ENCODE results near the gene POMZP3. TPM values are rescaled to one million over a fixed set of nuclear protein-coding genes. Genes with fewer than 3 reads are reported as not detected.
"Not testable (repeated sequence)": the region's sequence is repeated elsewhere in the genome, so short reads cannot be mapped to it uniquely, and the experiment has no call there.

The POMZP3 gene
- total RNA-seq = 23.7 TPM

DNA sequence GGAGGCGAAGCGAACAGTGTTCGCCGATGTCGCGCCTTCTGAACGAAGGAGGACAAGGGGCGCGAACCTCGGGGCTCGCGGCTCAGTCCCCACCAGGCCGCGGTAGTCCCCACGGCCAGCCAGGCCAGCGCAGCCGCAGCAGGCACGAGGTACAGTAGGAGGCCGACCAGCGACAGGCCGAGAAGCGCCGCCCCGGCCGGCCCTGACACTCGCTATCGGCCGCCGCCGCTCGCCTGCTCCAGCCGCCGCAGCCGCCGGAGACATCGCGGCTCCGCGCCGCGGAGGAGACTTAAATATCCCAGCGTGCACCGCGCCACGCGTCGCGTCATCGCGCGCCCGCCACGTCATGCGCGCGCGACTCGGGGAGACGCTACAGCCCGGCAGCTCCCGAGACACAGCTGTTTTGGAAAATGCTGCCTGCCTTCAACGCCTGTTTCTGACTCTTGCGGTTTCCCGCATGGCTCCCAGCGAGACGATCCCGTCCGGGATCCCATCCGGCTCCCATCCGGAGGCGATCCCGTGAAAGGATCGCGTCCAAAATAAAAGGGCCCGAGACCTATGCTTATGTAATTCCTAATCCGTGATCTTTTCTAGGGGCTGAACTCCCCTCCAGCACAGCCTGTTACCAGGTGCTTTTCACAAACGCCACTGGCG lies at the start of gene POMZP3:
Gene POMZP3, minus strand, starts transcription at position 291 of the 654 bp plus-strand sequence. CDS start 1,215 bp downstream, outside the sequence.
- DNase-seq (ENCODE audit: low spot score) = not testable (repeated sequence)

DNA sequence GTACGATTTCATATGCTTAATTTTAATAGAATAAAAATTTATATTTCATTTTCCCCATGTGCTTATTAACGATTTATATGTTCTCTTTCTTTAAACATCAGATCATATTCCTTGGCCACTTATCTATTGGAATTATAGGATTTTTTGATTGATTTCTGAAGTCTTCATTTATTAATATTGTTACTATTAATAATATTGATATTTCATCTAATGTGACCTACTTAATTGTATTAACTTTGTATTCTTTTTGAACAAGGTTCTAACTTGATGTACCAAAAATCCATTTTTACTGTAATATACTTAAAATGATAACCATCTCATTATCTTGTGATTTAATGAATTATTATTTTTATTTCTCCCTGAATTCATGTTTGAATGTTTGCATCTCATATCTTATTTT lies 48.7 kb upstream of the POMZP3 start:
- not testable (repeated sequence) for DNase-seq (ENCODE audit: low spot score)

DNA sequence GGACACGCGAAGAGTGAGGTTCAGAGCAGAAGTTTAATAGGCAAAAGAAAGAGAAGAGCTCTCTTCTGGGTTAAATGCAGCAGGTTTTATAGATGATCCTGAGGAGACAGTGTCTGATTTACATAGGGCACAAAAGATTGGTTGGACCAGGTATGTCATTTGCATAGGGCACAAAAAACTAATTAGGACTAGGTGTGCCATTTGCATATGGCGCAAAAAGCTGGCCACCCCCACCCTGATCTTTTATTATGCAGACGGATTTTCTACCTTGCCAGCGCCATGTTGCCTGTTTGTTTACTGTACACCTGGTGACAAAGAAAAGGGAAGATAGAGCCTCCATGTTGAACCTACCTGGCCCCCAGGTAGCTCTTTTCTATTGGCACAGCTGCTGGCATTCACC lies 46.3 kb upstream of the POMZP3 start:
- DNase-seq (ENCODE audit: low spot score) = not testable (repeated sequence)

DNA sequence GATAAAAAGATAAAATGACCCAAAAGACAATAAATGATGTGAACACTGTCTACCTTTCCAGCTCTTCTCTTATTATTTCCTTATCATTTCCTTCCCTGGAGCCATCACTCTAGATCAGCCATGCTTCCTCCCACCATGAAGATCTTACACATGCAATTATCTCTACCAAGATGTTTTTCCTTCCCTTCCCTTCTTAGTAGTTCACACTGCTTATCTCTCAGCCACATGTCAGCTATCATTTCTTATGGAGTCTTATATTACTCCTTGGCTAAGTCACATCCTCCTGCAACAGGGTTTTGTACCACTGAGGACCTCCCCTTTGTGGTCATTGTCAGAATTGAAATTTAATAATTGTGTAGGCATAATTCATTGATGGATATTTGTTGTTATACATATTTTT lies 32.1 kb upstream of the POMZP3 start:
- DNase-seq (ENCODE audit: low spot score) = not testable (repeated sequence)

DNA sequence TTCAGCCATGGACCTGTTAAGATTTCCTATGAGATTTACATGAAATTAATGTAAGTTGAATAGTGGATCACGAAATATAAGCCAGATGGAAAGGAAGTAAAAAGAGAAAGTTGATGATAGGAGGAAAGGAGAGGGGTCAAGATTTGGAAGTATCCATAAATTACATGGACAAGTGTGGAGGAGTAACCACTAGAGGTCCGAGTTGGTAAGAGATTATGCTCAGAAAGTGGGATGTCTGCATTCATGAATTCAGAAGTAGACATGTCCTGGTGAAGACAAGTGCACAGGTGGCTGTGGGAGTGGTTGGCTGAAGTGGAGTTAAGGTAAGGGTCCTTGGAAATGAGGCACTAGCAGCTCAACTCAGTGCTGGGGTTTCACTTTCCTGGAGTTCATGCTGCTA lies 29.3 kb upstream of the POMZP3 start:
- DNase-seq (ENCODE audit: low spot score) = not testable (repeated sequence)

DNA sequence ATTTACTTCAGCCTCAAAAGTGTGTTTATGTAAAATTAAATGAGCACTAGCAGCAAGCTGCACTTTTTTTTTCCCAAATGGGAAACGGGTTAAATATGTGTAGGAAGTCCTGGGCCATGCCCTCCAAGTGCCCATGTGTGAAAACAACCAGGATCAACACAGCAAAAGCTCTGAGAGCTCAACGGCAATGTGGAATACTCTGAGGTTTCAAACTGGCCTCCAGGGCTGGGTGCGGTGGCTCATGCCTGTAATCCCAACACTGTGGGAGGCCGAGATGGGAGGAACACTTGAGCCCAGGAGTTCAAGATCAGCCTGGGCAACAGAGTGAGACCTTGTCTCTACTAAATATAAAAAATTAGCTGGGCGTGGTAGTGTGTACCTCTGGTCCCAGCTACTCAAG lies 15.5 kb upstream of the POMZP3 start:
- DNase-seq (ENCODE audit: low spot score) = not testable (repeated sequence)

DNA sequence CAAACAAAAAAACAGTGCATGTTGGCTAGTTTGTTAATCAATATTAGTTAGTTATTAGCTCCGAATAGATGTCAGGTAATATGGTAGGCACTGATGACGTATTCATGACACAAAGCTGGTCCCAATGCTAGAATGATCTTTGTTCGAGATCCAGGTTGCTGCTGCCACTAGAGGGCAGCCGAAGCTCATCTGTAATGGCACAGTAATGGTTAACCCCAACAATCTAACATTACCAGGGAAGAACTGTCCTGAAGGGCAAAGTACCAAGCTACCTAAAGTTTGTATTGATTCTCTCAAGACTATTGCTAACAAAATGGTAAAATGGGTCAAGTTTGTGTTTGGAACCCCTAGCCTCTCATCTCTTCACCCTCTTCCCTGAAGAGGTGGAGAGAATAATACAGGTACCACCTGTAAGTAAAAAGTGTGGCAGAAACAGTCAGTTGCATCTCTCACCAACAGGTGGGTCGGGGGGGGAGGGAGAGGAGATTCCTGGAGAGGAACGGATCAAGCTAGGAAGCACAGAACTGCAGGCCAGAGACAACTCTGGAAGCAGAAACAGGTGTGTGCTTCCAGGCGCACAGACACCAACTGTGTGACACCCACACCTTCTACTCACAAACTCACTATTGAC lies 10.1 kb upstream of the POMZP3 start:
- DNase-seq (ENCODE audit: low spot score) = not testable (repeated sequence)

DNA sequence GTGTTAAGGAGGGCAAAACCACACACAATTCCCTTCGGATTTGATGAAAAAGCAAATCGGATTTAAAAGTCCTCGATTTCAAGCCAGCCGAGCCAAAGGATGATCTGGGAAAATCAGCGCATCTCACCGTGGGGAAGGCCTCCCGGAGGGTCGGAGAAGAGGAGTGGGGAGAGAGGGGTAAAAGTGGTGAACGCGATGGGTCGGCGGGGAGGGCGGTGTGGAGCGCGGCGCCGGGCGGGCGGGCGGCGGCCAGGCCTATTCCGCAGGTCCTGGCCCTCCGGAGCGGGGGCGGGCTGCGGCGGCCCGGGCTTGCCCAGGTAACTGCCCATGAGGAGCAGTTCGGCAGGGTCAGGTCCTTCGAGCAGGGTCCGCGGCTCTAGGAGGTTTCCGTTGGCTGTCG lies 498 bp downstream of the POMZP3 start:
- not testable (repeated sequence) for DNase-seq (ENCODE audit: low spot score)

DNA sequence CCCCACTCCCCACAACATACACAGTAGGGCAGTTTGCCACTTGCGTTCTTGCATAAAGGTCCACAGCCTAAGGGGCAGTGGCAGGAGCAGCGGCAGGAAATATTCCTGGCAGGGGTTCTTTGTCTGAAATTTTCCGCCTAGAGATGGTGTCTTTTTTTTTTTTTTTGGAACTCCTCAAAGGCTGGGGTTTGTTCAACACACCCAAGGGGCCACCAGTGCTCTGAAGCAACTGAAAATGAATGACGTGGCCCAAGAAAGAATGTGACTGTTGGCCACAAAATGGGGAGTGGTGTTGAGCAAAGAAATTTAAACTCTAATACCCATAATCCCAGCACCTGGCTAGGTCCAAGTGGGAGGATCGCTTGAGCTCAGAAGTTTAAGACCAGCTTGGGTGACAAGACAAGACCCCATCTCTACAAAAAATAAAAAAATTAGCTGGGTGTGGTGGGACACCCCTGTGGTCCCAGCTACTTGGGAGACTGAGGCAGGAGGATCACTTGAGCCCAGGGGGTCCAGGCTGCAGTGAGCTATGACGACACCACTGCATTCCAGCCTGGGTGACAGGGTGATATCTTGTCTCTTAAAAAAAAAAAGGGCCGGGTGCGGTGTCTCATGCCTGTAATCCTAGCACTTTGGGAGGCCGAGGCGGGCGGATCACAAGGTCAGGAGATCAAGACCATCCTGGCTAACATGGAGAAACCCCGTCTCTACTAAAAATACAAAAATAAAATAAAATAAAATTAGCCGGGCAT lies 7.5 kb downstream of the POMZP3 start:
- not testable (repeated sequence) for DNase-seq (ENCODE audit: low spot score)

DNA sequence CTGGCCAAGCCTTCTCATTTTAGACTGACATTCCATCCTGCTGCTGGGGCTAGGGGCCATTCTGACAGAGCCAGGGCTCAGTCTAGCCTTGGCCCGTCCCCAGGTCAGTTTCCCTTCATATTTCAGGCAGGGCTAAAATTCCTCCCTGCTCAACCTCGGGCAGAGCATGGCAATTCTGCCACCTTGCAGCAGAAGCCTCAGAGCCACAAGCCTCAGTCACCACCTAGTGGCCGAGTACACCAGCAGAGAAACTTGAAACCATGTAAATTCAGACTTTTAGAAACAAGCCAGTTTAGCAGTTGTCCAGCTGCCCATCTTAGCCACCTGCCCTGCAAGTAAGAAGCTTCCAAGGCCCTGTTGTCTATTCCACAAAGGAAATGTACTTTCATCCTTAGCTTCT lies 13.3 kb downstream of the POMZP3 start:
- DNase-seq (ENCODE audit: low spot score) = not testable (repeated sequence)

DNA sequence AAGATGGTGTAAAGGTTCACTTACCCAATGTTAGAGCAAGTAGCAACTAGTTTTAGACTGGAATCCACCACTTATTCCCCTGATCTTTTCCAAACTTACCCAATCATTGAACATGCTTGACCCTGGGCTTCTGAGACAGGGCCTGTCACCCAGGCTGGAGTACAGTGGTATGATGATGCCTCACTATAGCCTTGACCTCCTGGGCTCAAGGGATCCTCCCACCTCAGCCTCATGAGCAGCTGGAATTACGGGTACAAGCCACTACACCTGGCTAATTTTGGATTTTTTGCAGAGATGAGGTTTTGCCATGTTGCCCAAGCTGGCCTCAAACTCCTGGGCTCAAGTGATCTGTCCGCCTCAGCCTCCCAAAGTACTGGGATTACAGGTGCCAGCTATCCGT lies 14.8 kb downstream of the POMZP3 start:
- not testable (repeated sequence) for DNase-seq (ENCODE audit: low spot score)

DNA sequence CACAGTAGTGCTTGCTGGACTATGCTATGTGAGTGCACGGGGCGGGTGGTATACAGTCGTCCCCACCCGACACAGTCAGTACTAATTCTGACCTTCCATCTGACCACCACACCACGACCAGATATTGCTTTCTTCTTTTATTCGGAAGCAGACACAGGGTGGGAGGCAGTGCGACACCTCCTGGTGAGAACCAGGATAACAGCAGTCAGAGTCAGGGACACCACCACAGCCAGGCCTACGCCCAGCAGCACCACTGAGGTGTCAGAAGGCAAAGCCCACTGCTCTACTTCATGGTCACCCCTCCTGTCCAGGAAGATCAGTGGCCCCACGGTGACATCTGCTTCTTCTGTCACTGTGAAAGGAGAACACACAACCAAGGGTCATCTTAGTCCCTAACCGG lies 17.2 kb downstream of the POMZP3 start:
- DNase-seq (ENCODE audit: low spot score) = not testable (repeated sequence)

DNA sequence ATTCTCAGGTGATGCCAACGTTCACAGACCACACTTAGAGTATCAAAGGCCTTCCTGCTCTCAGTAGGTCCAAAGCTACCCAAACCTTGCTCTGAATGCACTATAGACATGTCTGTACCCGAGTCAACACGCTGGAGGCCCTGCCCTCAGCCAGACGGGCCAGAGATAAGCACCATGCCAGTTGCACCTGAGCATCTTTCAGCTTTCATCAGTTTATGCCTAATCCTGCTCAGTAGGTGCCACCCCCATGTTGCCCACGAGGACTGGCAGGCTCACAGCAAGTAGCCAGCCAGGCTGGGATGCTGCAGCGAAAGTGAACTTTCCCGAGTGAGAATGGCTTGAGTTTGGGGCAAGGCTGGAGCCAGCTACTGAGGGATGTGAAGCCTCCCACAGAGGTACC lies 18.6 kb downstream of the POMZP3 start:
- not testable (repeated sequence) for DNase-seq (ENCODE audit: low spot score)

DNA sequence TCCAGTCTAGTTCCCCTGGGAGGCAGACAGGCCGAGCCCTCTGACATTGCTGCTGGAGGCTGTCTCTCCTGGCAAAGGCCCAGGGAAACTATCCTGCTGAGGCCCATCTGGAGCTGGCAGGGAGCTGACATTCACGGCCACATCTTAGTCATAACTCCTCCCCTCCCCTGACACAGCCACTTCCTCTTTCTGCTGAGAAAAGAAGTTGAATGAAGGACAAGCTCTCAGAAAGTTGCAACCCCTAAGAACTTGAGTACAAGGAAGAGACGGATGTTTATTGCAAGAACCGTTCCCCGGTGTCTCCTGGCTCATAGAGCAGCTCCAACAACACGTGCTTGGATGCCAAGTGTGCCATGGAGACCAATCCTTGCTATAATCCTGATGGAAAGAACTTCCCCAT lies 21.1 kb downstream of the POMZP3 start:
- peak; percentile 86 for DNase-seq (ENCODE audit: low spot score)

DNA sequence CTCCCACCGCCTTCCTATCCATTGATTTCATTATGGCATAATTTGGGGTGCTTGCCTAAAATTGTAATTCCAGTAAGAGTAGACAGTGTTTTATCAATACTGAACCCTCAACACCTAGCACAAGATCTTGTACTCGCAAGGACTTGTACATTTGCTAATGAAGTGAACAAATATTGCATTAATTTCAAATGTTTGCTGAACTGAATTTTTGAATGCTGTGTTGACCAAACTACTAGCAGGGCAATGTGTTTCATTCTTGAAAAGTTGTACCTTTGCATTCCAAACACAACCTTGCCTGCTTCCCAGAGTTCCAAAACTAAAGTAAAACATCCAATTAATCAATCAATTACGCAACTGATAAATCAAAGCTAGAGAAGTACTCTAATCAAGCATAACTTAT lies 26.4 kb downstream of the POMZP3 start:
- not testable (repeated sequence) for DNase-seq (ENCODE audit: low spot score)

DNA sequence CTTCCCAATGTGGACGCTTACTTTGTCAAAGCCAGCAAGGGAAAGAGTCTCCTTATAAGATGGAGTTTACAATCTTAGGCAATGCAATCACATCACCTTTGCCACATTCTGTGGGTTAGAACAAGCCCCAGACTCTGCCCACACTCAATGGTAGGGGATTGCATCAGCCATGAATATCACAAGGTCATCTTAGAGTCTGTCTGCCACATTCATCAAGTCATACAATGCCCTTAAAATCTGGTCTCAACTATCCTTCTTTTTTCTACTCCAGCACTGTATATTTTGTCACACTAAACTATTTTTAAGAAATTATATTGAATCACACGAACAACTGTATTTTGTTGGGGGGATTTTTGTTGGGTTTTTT lies 27.0 kb downstream of the POMZP3 start:
- DNase-seq (ENCODE audit: low spot score) = not testable (repeated sequence)

DNA sequence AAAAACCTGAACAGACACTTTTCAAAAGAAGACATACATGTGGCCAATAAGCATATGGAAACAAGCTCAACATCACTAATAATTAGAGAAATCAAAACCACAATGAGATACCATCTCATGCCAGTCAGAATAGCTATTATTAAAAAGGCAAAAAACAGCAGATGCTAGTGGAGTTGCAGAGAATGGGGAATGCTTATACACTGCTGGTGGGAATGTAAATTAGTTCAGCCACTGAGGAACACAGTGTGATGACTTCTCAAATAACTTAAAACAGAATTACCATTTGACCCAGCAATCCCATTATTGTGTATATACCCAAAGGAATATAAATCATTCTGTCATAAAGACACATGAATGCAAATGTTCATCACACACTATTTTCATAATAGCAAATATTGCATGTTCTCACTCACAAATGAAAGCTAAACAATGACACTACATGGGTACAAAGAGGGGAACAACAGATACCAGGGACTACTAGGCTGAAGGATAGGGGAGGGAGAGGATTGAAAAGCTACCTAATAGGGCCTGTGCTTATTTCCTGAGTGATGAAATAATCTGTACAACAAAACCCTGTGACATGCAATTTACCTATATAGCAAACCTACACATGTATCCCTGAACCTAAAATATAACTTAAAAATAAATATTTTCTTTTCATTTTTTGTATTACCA lies 28.4 kb downstream of the POMZP3 start:
- DNase-seq (ENCODE audit: low spot score) = not testable (repeated sequence)

DNA sequence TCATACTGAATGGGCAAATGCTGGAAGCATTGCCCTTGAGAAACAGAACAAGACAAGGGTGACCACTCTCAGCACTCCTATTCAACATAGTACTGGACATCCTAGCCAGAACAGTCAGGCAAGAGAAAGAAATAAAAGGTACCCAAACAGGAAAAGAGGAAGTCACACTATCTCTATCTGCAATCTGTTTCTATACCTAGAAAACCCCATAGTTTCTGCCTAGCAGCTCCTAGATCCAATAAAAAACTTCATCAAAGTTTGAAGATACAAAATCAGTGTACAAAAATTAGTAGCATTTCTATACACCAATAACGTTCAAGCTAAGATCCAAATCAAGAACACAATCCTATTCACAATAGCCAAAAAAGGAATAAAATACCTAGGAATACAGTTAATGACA lies 29.8 kb downstream of the POMZP3 start:
- not testable (repeated sequence) for DNase-seq (ENCODE audit: low spot score)

DNA sequence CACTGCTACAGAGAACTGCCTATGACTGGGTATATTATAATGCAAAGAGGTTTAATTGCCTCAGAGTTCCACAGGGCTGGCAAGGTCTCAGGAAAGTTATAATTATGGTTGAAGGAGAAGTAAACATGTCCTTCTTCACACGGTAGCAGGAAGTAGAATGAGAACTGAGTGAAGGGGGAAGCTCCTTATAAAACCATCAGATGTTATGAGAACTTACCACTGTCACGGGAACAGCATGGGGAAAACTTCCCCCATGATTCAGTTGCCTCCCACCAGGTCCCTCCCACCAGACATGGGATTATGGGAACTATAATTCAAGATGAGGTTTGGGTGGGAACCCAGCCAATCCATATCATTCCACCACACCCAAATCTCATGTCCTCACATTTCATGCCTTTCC lies 34.4 kb downstream of the POMZP3 start:
- DNase-seq (ENCODE audit: low spot score) = not testable (repeated sequence)

DNA sequence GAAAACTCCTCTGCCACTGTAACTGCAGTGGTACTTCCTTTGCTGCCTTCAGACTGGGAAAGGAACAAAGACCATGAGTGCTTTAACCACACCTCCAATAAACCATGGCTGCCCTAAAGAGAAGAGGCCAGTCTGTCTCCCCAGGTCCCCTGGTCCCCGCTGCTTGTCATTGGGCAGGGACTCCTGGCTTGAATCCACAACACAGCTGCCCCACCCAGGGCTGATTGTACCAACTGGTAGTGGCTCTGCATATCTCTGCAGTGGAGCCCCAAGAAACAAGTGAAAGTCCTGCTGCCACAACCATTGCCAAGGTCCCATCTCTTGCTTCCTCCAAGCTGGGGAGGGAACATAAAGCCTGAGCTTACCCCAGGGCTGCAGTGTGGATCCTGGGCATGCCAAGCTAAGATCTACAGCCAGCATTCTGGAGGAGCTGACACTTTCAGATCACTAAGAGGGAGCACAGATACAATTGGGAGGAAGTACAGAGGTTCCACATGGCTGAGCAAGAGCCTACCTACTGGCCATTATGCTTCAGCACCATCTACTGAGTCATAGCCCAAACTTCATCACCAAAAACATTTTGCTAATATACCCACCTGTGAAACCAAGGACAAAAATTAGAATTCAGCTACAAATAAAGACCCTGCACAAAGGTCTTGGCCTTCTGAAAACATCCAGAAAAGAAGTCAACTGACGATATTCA lies 35.3 kb downstream of the POMZP3 start:
- not testable (repeated sequence) for DNase-seq (ENCODE audit: low spot score)

DNA sequence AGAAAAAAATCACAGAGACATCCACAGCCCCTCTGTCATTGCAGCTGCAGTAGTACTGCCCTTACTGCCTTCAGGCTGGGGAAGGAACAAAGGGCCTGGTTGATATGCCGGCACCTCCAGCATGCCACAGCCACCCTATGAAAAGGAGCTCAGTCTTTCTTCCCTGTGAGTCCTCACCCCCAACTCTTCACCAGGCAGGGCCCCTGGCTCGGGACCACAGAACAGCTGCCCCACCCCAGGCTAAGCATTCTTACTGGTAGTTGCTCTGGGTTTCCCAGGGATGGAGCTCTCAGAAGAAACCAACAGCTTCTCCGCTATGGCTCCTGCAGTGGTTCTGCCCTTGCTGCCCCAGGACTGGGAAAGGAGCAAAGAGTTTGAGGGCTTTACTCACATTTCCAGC lies 36.0 kb downstream of the POMZP3 start:
- DNase-seq (ENCODE audit: low spot score) = not testable (repeated sequence)

DNA sequence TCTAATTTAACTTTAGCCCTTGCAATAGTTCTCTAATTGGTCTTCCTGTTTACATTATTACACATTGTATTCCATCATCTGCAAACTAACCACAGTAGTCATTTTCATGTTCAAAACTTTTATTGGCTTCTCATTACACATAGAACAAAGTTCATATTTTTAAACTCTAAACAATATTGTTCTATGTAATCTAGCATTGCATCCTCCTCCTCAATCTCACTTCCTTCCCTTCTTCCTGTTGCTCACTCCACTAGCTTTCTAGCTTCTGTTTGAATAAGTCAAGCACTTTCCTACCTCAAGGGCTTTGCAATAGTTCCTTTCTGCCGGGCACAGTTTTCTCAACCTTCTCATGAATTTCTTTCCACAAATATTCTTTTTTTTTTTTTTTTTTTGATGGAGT lies 38.5 kb downstream of the POMZP3 start:
- DNase-seq (ENCODE audit: low spot score) = not testable (repeated sequence)
